Ascending aorta (tissue), 2 donors: ENCODE measurements around the gene CNN3. TPM values are rescaled to one million over a fixed set of nuclear protein-coding genes. Genes with fewer than 3 reads are reported as not detected.

ENCODE experiments used
- DNase-seq, 2 donors: peaks; one replicate each; pipeline ENCODE4 v3.0.0-alpha.2; 2019; ENCODE audit warnings: low spot score in 2 of 2
- H3K27ac ChIP-seq, 2 donors: fragments of 200-600 bp; sonication (generic); one replicate each; pipeline ENCODE4 v1.5.1; 2016 to 2017; ENCODE audit warnings: mild to moderate bottlenecking in 1 of 2
- H3K27me3 ChIP-seq: fragments of 200-600 bp; sonication (generic); one replicate; pipeline ENCODE4 v1.5.1; 2017
- H3K36me3 ChIP-seq, 2 donors: fragments of 200-600 bp; sonication (generic); one replicate each; pipeline ENCODE4 v1.5.1; 2016
- H3K4me1 ChIP-seq, 2 donors: fragments of 200-600 bp; sonication (generic); one replicate each; pipeline ENCODE4 v1.5.1; 2016 to 2017; ENCODE audit warnings: mild to moderate bottlenecking in 1 of 2
- H3K4me3 ChIP-seq, 2 donors: fragments of 200-600 bp; sonication (generic); one replicate each; pipeline ENCODE4 v1.5.1; 2016 to 2017; ENCODE audit warnings: mild to moderate bottlenecking in 1 of 2
- H3K9me3 ChIP-seq, 2 donors: fragments of 200-600 bp; sonication (generic); one replicate each; pipeline ENCODE4 v1.5.1; 2016
- CTCF ChIP-seq, 3 experiments: fragments of 200-600 bp in 2 of 3; fragments of 450-650 bp in 1 of 3; sonication (generic) in 2 of 3; IDR thresholded peaks; one replicate each; pipeline ENCODE4 v1.5.1; 2016 to 2019; ENCODE audit warnings: antibody characterized with exemption in 3 of 3, mild to moderate bottlenecking in 1 of 3, moderate library complexity in 1 of 3
- intact Hi-C: fragments of 100-400 bp; cut with DNase I; formaldehyde crosslinking; loops from one replicate; pipeline ENCODE4 v1.15.1; 2023
- total RNA-seq: library from RNA; depleted of rRNA; stranded (reverse); fragments of >200 nt; gene quantifications from one replicate; pipeline ENCODE4 v1.1.0, GENCODE V29; 2016

The CNN3 gene
- total RNA-seq, 1 donor from 2014 or later, result 362 TPM

GRCh38 chr1:94875794-94876193 lies 51.1 kb downstream of the CNN3 start:
- intact Hi-C loops, result no loop called here
- no peak overlapping the region for H3K27ac ChIP-seq
- H3K27me3 ChIP-seq, result no peaks in the 10 kb centered on the region
- no peaks in the 10 kb centered on the region for H3K9me3 ChIP-seq
- no peak overlapping the region for H3K4me3 ChIP-seq
- DNase-seq, result no peak
- H3K4me1 ChIP-seq, result no peaks in the 10 kb centered on the region
- no peaks in the 10 kb centered on the region for H3K36me3 ChIP-seq
- TF ChIP-seq CTCF (IDR thresholded peaks at IDR 0.05), result no peak

GRCh38 chr1:94874423-94874822 lies 52.5 kb downstream of the CNN3 start:
- Histone ChIP-seq H3K9me3 (no peaks in the 10 kb centered on the region), H3K4me1 (no peaks in the 10 kb centered on the region), H3K36me3 (no peaks in the 10 kb centered on the region), H3K27ac (no peak overlapping the region), H3K4me3 (no peak overlapping the region), H3K27me3 (no peaks in the 10 kb centered on the region)
- intact Hi-C loops, result no loop called here
- no peak for DNase-seq
- no peak for TF ChIP-seq CTCF (IDR thresholded peaks at IDR 0.05)

GRCh38 chr1:94873520-94874351 lies 53.2 kb downstream of the CNN3 start:
- no peak overlapping the region for H3K4me3 ChIP-seq
- H3K27ac ChIP-seq, result no peak overlapping the region
- no peaks in the 10 kb centered on the region for H3K4me1 ChIP-seq
- no peak for TF ChIP-seq CTCF (IDR thresholded peaks at IDR 0.05)
- H3K27me3 ChIP-seq, result no peaks in the 10 kb centered on the region
- intact Hi-C loops, result no loop called here
- no peaks in the 10 kb centered on the region for H3K36me3 ChIP-seq
- no peaks in the 10 kb centered on the region for H3K9me3 ChIP-seq
- DNase-seq, result no peak

GRCh38 chr1:94872771-94873495 lies 54.0 kb downstream of the CNN3 start:
- TF ChIP-seq CTCF (IDR thresholded peaks at IDR 0.05), result no peak
- H3K4me1 ChIP-seq, result no peaks in the 10 kb centered on the region
- no peak overlapping the region for H3K4me3 ChIP-seq
- no peak for DNase-seq
- H3K27ac ChIP-seq, result no peak overlapping the region
- no peaks in the 10 kb centered on the region for H3K36me3 ChIP-seq
- intact Hi-C loops, result no loop called here
- no peaks in the 10 kb centered on the region for H3K27me3 ChIP-seq
- H3K9me3 ChIP-seq, result no peaks in the 10 kb centered on the region

GRCh38 chr1:94871031-94871430 lies 55.9 kb downstream of the CNN3 start:
- peak in 1 of 2 donors; percentile 12 for DNase-seq
- Histone ChIP-seq H3K36me3 (no peaks in the 10 kb centered on the region), H3K9me3 (no peaks in the 10 kb centered on the region), H3K27me3 (no peaks in the 10 kb centered on the region), H3K27ac (no peak overlapping the region), H3K4me3 (no peak overlapping the region), H3K4me1 (peaks cover 0 to 14% of the 10 kb centered on the region in 2 donors)
- no peak for TF ChIP-seq CTCF (IDR thresholded peaks at IDR 0.05)
- intact Hi-C loops, result no loop called here
